Stomach (tissue), 9 donors: ENCODE results near the gene POLR2M. TPM values are rescaled to one million over a fixed set of nuclear protein-coding genes. Genes with fewer than 3 reads are reported as not detected.

Source experiments
- DNase-seq, 2 donors: peaks; one replicate each; pipeline versions ENCODE4 v3.0.0 to v3.0.0-alpha.2; 2013 to 2019
- H3K27ac ChIP-seq, 5 donors: fragments of 200-600 bp in 4 of 5; sonication (generic) in 4 of 5; one replicate each; pipeline ENCODE4 v1.5.1; 2013 to 2019; ENCODE audit warnings: mild to moderate bottlenecking in 1 of 5, moderate library complexity in 1 of 5
- H3K27me3 ChIP-seq, 3 donors: fragments of 200-600 bp; sonication (generic); one replicate each; pipeline ENCODE4 v1.5.1; 2017 to 2019; ENCODE audit warnings: mixed run types in 1 of 3
- H3K36me3 ChIP-seq, 4 donors: fragments of 200-600 bp; sonication (generic); 1 replicate in 3 of 4; 2 replicates in 1 of 4; pipeline ENCODE4 v1.5.1; 2016 to 2019
- H3K4me1 ChIP-seq, 4 donors: fragments of 200-600 bp; sonication (generic); one replicate each; pipeline ENCODE4 v1.5.1; 2016 to 2019
- H3K4me3 ChIP-seq, 4 donors: fragments of 200-600 bp; sonication (generic) in 3 of 4; one replicate each; pipeline ENCODE4 v1.5.1; 2016 to 2019; ENCODE audit warnings: mild to moderate bottlenecking in 1 of 4
- H3K9me3 ChIP-seq, 4 donors: fragments of 200-600 bp; sonication (generic); one replicate each; pipeline ENCODE4 v1.5.1; 2016 to 2019
- CTCF ChIP-seq, 7 experiments: fragments of 450-650 bp in 4 of 7; fragments of 200-600 bp in 3 of 7; sonication (generic) in 3 of 7; IDR thresholded peaks; one replicate each; pipeline ENCODE4 v1.5.1; 2016 to 2019; ENCODE audit warnings: antibody characterized with exemption in 7 of 7, control low read depth in 2 of 7, mild to moderate bottlenecking in 1 of 7
- EP300 ChIP-seq: sonication (generic); formaldehyde crosslinking; IDR thresholded peaks from one replicate; pipeline ENCODE4 v1.6.1; 2017; ENCODE audit warnings: antibody characterized with exemption
- POLR2A ChIP-seq, 4 donors: fragments of 450-650 bp; IDR thresholded peaks; one replicate each; pipeline ENCODE4 v1.6.1; 2016; ENCODE audit warnings: antibody characterized with exemption in 4 of 4, control low read depth in 2 of 4, mild to moderate bottlenecking in 1 of 4, moderate library complexity in 1 of 4
- POLR2AphosphoS5 ChIP-seq, 3 donors: sonication (generic); formaldehyde crosslinking; IDR thresholded peaks; one replicate each; pipeline ENCODE4 v1.6.1; 2016; ENCODE audit warnings: antibody characterized with exemption in 3 of 3
- WGBS, 5 donors: extraction: QIAGEN DNeasy Blood & Tissue Kit in 3 of 5; methylation state at CpG; one replicate each; pipeline versions ENCODE4 v1.1.5 to v1.1.7; 2013 to 2018; 5-methylcytosine and 5-hydroxymethylcytosine counted together
- intact Hi-C: fragments of 100-400 bp; cut with DNase I; formaldehyde crosslinking; loops from one replicate; pipeline ENCODE4 v1.15.1; 2023; ENCODE audit warnings: low total_unique reads
- polyA plus RNA-seq, 3 donors: library from polyadenylated mRNA; stranded (reverse); fragments of 200-250 nt; gene quantifications; one replicate each; pipeline ENCODE4 v1.2.3, GENCODE V29; 2013
- total RNA-seq, 5 donors: library from RNA; depleted of rRNA; stranded (reverse); fragments of >200 nt; gene quantifications; one replicate each; pipeline versions ENCODE4 v1.1.0 to v1.2.3, GENCODE V29; 2014 to 2016
- donor health status: healthy with polysubstance abuse.
- donor health status: Bipolar disorder and iron deficiency.
- donor health status: healthy.

POLR2M gene
- total and polyA plus RNA-seq, 8 donors, result 41.6 to 1,088 (median 191) TPM

- peaks cover 0 to 4% (median 0%) of the 10 kb centered on the region in 4 donors for H3K36me3 ChIP-seq
- H3K4me1 ChIP-seq, result peaks cover 0 to 15% (median 2%) of the 10 kb centered on the region in 4 donors
- H3K4me3 ChIP-seq, result no peak overlapping the region
- intact Hi-C loops, result no loop called here
- H3K9me3 ChIP-seq, result no peaks in the 10 kb centered on the region
- WGBS, 5 donors, result 77 to 88% (median 84%) methylated on average over 5 of the region's 5 CpGs
- no peaks in the 10 kb centered on the region for H3K27me3 ChIP-seq
- H3K27ac ChIP-seq, result no peak overlapping the region
- no peak for DNase-seq
- TF ChIP-seq POLR2A (IDR thresholded peaks at IDR 0.05), result no peak
- TF ChIP-seq POLR2AphosphoS5 (IDR thresholded peaks at IDR 0.05), result no peak
- no peak for TF ChIP-seq EP300
- no peak for TF ChIP-seq CTCF (IDR thresholded peaks at IDR 0.05)
Measured at GRCh38 chr15:57730876-57731275, 24.4 kb downstream of the POLR2M start.

- H3K27me3 ChIP-seq, result no peaks in the 10 kb centered on the region
- 75 to 81% (median 77%) methylated on average over 6 of the region's 6 CpGs for WGBS, 5 donors
- H3K4me1 ChIP-seq, result peaks cover 0 to 15% (median 2%) of the 10 kb centered on the region in 4 donors
- peaks cover 0 to 4% (median 0%) of the 10 kb centered on the region in 4 donors for H3K36me3 ChIP-seq
- intact Hi-C loops, result no loop called here
- H3K4me3 ChIP-seq, result no peak overlapping the region
- DNase-seq, result no peak
- TF ChIP-seq EP300 (no peak), CTCF (IDR thresholded peaks at IDR 0.05) (no peak), POLR2AphosphoS5 (IDR thresholded peaks at IDR 0.05) (no peak), POLR2A (IDR thresholded peaks at IDR 0.05) (no peak)
- H3K9me3 ChIP-seq, result no peaks in the 10 kb centered on the region
- no peak overlapping the region for H3K27ac ChIP-seq
Measured at GRCh38 chr15:57731530-57732103, 25.1 kb downstream of the POLR2M start.

- Histone ChIP-seq H3K36me3 (no peaks in the 10 kb centered on the region), H3K27me3 (no peaks in the 10 kb centered on the region), H3K4me1 (peaks cover 0 to 15% (median 2%) of the 10 kb centered on the region in 4 donors), H3K4me3 (no peak overlapping the region), H3K9me3 (no peaks in the 10 kb centered on the region), H3K27ac (no peak overlapping the region)
- intact Hi-C loops, result no loop called here
- 36 to 41% (median 40%) methylated on average over 12 of the region's 12 CpGs for WGBS, 5 donors
- TF ChIP-seq POLR2A (IDR thresholded peaks at IDR 0.05) (no peak), POLR2AphosphoS5 (IDR thresholded peaks at IDR 0.05) (no peak), CTCF (IDR thresholded peaks at IDR 0.05) (peak in 5 of 7 experiments; percentile 18 to 91 (median 81)), EP300 (no peak)
- DNase-seq, result peak; percentile 63 to 69
Measured at GRCh38 chr15:57732526-57733331, 26.2 kb downstream of the POLR2M start.

GRCh38 chr15:57734860-57735259 is 28.3 kb downstream of the POLR2M start:
- TF ChIP-seq CTCF (IDR thresholded peaks at IDR 0.05) (no peak), EP300 (no peak), POLR2A (IDR thresholded peaks at IDR 0.05) (no peak), POLR2AphosphoS5 (IDR thresholded peaks at IDR 0.05) (no peak)
- intact Hi-C loops, result no loop called here
- no peak overlapping the region for H3K4me3 ChIP-seq
- no peaks in the 10 kb centered on the region for H3K36me3 ChIP-seq
- H3K9me3 ChIP-seq, result no peaks in the 10 kb centered on the region
- no peak overlapping the region for H3K27ac ChIP-seq
- no peaks in the 10 kb centered on the region for H3K27me3 ChIP-seq
- peaks cover 0 to 15% (median 2%) of the 10 kb centered on the region in 4 donors for H3K4me1 ChIP-seq
- no peak for DNase-seq
- 56 to 68% (median 64%) methylated on average over 2 of the region's 2 CpGs for WGBS, 5 donors
